Keratinocyte (primary cell): Measurements from ENCODE around the gene STK11IP. TPM values are rescaled to one million over a fixed set of nuclear protein-coding genes. Genes with fewer than 3 reads are reported as not detected.

ENCODE experiments used
- DNase-seq: peaks from one replicate; pipeline ENCODE4 v3.0.0-alpha.2; 2011; ENCODE audit warnings: low read depth, missing footprints, low spot score
- FAIRE-seq: peaks from 2 replicates; lab custom pipeline; 2011; peaks lifted over from hg19 to GRCh38; lab: Jason Lieb, UNC
- H2AFZ ChIP-seq: 2 replicates; pipeline ENCODE4 v1.6.0; 2012; ENCODE audit warnings: low read length, control low read depth, inconsistent platforms; ENCODE audit not compliant: control insufficient read depth
- H3K27ac ChIP-seq: 2 replicates; pipeline ENCODE4 v1.5.1; 2011; ENCODE audit warnings: low read length; ENCODE audit not compliant: control insufficient read depth, insufficient read depth
- H3K27me3 ChIP-seq: 3 replicates; pipeline ENCODE4 v1.6.0; 2011; ENCODE audit warnings: low read length; ENCODE audit not compliant: control insufficient read depth, insufficient read depth; ENCODE audit errors: extremely low read depth
- H3K36me3 ChIP-seq, 2 experiments: 2 replicates in 1 of 2; 3 replicates in 1 of 2; pipeline ENCODE4 v1.5.1; 2011; ENCODE audit warnings: low read length in 2 of 2, mild to moderate bottlenecking in 1 of 2; ENCODE audit not compliant: control insufficient read depth in 2 of 2, insufficient read depth in 2 of 2; ENCODE audit errors: extremely low read depth in 1 of 2
- H3K4me1 ChIP-seq: 3 replicates; pipeline ENCODE4 v1.5.1; 2011; ENCODE audit warnings: low read length; ENCODE audit not compliant: control insufficient read depth, insufficient read depth; ENCODE audit errors: extremely low read depth
- H3K4me2 ChIP-seq: 3 replicates; pipeline ENCODE4 v1.6.0; 2011; ENCODE audit warnings: low read depth, low read length; ENCODE audit not compliant: control insufficient read depth, insufficient read depth; ENCODE audit errors: extremely low read depth
- H3K4me3 ChIP-seq, 3 experiments: fragments of 200-600 bp in 1 of 3; sonication (generic) in 1 of 3; 2 replicates in 2 of 3; 3 replicates in 1 of 3; pipeline ENCODE4 v1.5.1; 2011 to 2016; ENCODE audit warnings: low read length in 3 of 3, mild to moderate bottlenecking in 3 of 3, control low read depth in 2 of 3, inconsistent platforms in 1 of 3, low read depth in 1 of 3, mixed read lengths in 1 of 3, mixed run types in 1 of 3, moderate library complexity in 1 of 3; ENCODE audit not compliant: control insufficient read depth in 2 of 3, insufficient read depth in 2 of 3; ENCODE audit errors: extremely low read depth in 1 of 3
- H3K79me2 ChIP-seq: 2 replicates; pipeline ENCODE4 v1.6.0; 2012; ENCODE audit warnings: low read length; ENCODE audit not compliant: control insufficient read depth, insufficient read depth
- H3K9ac ChIP-seq: 3 replicates; pipeline ENCODE4 v1.6.0; 2011; ENCODE audit warnings: low read length; ENCODE audit not compliant: control insufficient read depth, insufficient read depth; ENCODE audit errors: extremely low read depth
- H3K9me1 ChIP-seq: 3 replicates; pipeline ENCODE4 v1.6.0; 2011; ENCODE audit warnings: low read length; ENCODE audit not compliant: control insufficient read depth, insufficient read depth; ENCODE audit errors: extremely low read depth
- H3K9me3 ChIP-seq: 2 replicates; pipeline ENCODE4 v1.5.1; 2012; ENCODE audit warnings: low read depth, low read length; ENCODE audit not compliant: control insufficient read depth
- H4K20me1 ChIP-seq: 3 replicates; pipeline ENCODE4 v1.6.0; 2011; ENCODE audit warnings: low read length; ENCODE audit not compliant: control insufficient read depth, insufficient read depth; ENCODE audit errors: extremely low read depth
- EZH2 ChIP-seq: IDR thresholded peaks from one replicate; pipeline ENCODE4 v1.6.1; 2012; ENCODE audit warnings: inconsistent platforms, mild to moderate bottlenecking, low read length, moderate library complexity
- dilution Hi-C: fragments of 300-500 bp; cut with MboI; formaldehyde crosslinking; loops from one replicate; pipeline ENCODE4 v1.7.0; 2020; ENCODE audit warnings: low sequenced_read_pairs; ENCODE audit not compliant: extremely low pct_ligation_motif_present
- polyA plus RNA-seq, 5 experiments: library from polyadenylated mRNA; depleted of rRNA in 3 of 5; stranded (reverse) in 3 of 5; stranded (forward) in 1 of 5; unstranded in 1 of 5; fragments of >200 nt; gene quantifications; 1 replicate in 1 of 5; 2 replicates in 3 of 5; 3 replicates in 1 of 5; pipeline versions ENCODE4 v1.2.1 to v1.2.3, GENCODE V29; 2011 to 2012; ENCODE audit warnings: missing spikeins in 2 of 5, low read depth in 1 of 5, low replicate concordance in 1 of 5
- TF ChIP-seq, protein P1 (sequence below), 3 experiments: IDR thresholded peaks in 1 of 3; conservative IDR thresholded peaks in 1 of 3; optimal IDR thresholded peaks in 1 of 3; 2 replicates in 2 of 3; 3 replicates in 1 of 3; pipeline versions ENCODE3 to v1.5.1; 2011; ENCODE audit warnings: low read length in 3 of 3, mild to moderate bottlenecking in 3 of 3, moderate library complexity in 2 of 3, control low read depth in 1 of 3, inconsistent platforms in 1 of 3; ENCODE audit not compliant: insufficient read depth in 2 of 3; ENCODE audit errors: extremely low read depth in 1 of 3

Gene STK11IP
- polyA plus RNA-seq, 1 donor (not counting 4 experiments of a cell fraction or from before 2014, with no cell fraction given) = 10.0 TPM

DNA sequence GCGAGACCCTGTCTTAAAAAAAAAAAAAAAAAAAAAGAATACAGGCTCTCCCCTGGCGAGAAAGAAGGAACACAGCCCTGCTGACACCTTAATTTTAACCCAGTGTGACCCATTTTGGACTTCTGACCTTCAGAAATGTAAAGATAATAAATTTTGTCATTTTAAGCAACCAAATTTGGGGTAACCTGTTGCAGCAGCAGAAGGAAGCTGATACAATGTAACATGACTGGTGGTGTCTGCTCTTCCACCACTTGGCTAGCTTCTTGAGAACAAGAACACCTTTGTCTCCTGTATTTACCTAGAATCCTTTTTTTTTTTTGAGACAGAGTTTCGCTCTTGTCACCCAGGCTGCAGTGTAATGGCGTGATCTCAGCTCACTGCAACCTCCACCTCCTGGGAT is 6.6 kb upstream of the STK11IP start:
- no peak for FAIRE-seq
- dilution Hi-C loops = no loop called here

DNA sequence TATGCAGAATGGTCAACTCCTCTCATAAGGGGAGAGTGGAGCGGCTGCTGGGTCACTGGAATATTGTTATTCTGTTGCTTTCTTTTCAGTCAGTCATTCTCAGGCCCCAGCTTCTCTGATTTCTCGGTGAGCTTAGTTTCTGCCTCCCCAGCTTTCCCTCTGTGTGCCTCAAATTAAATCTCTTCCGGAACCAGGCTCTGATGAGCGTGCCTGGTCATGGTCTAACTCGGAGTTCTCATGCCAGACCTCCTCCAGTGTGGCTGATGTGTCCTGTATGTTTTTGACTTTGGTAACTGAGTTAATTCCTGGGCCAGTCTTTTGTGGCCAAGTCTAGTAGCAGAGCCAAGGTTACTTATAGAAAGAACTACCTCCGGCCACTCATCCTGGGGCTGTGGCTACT is 4.9 kb upstream of the STK11IP start:
- no peaks in the 10 kb centered on the region for H3K36me3 ChIP-seq
- no peak overlapping the region for H3K4me2 ChIP-seq

More for the DNA sequence above, 6.6 kb upstream of the STK11IP start:
- H2AFZ ChIP-seq = no peak overlapping the region
- H4K20me1 ChIP-seq = no peaks in the 10 kb centered on the region
- no peaks in the 10 kb centered on the region for H3K36me3 ChIP-seq
- no peaks in the 10 kb centered on the region for H3K4me1 ChIP-seq
- no peaks in the 10 kb centered on the region for H3K9me1 ChIP-seq
- H3K9ac ChIP-seq = no peak overlapping the region
- H3K9me3 ChIP-seq = no peaks in the 10 kb centered on the region
- DNase-seq = no peak
- no peak overlapping the region for H3K4me2 ChIP-seq
- H3K27me3 ChIP-seq = no peaks in the 10 kb centered on the region
- no peaks in the 10 kb centered on the region for H3K79me2 ChIP-seq
- TF ChIP-seq EZH2 = no peak
- TF ChIP-seq, protein P1, sequence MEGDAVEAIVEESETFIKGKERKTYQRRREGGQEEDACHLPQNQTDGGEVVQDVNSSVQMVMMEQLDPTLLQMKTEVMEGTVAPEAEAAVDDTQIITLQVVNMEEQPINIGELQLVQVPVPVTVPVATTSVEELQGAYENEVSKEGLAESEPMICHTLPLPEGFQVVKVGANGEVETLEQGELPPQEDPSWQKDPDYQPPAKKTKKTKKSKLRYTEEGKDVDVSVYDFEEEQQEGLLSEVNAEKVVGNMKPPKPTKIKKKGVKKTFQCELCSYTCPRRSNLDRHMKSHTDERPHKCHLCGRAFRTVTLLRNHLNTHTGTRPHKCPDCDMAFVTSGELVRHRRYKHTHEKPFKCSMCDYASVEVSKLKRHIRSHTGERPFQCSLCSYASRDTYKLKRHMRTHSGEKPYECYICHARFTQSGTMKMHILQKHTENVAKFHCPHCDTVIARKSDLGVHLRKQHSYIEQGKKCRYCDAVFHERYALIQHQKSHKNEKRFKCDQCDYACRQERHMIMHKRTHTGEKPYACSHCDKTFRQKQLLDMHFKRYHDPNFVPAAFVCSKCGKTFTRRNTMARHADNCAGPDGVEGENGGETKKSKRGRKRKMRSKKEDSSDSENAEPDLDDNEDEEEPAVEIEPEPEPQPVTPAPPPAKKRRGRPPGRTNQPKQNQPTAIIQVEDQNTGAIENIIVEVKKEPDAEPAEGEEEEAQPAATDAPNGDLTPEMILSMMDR (optimal IDR thresholded peaks at IDR 0.05 in 1 of 3, IDR thresholded peaks at IDR 0.05 in 1 of 3, conservative IDR thresholded peaks at IDR 0.05 in 1 of 3; ENCODE audit: extremely low read depth in 1 of 3, insufficient read depth in 2 of 3, low read length in 3 of 3) = no peak
- H3K27ac ChIP-seq = no peak overlapping the region
- H3K4me3 ChIP-seq = no peak overlapping the region

More for the DNA sequence above, 4.9 kb upstream of the STK11IP start:
- Histone ChIP-seq H3K9ac (no peak overlapping the region), H3K79me2 (no peaks in the 10 kb centered on the region), H3K4me1 (peaks cover 5% of the 10 kb centered on the region), H4K20me1 (no peaks in the 10 kb centered on the region), H3K27ac (no peak overlapping the region), H3K9me3 (no peaks in the 10 kb centered on the region), H3K9me1 (no peaks in the 10 kb centered on the region), H2AFZ (no peak overlapping the region), H3K27me3 (no peaks in the 10 kb centered on the region), H3K4me3 (no peak overlapping the region)
- no peak for DNase-seq
- dilution Hi-C loops = no loop called here
- FAIRE-seq = no peak
- TF ChIP-seq, protein P1 (optimal IDR thresholded peaks at IDR 0.05 in 1 of 3, IDR thresholded peaks at IDR 0.05 in 1 of 3, conservative IDR thresholded peaks at IDR 0.05 in 1 of 3; ENCODE audit: extremely low read depth in 1 of 3, insufficient read depth in 2 of 3, low read length in 3 of 3) = no peak
- TF ChIP-seq EZH2 = no peak
